HG02884 (cell line): ENCODE measurements around the gene MYO18B.

Experiments
- ATAC-seq: cut with Tn5 transposase; IDR thresholded peaks from one replicate; pipeline ENCODE4 v1.9.1; 2021; ENCODE audit warnings: mild to moderate bottlenecking, moderate library complexity; ENCODE audit not compliant: unreplicated experiment

The MYO18B gene

DNA sequence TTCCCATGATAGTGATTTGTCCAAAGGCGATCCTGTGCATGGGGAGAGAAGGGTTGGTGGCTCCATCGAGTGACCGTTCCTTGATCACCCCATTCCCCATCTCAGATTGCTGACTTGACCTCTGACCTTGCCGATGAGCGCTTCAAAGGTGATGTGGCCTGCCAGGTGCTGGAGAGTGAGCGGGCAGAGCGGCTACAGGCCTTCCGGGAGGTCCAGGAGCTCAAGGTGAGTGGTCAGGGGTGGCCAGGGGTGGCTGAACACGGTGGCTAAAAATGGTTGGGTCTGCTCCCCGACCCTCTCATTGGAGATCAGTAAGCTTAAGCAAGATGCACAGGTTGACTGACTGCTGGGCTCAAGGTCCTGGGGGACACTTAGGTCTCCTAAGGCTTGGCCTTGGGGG lies 148.7 kb downstream of the MYO18B start:
- ATAC-seq, result no peak

GRCh38 chr22:25892678-25893077 lies 150.7 kb downstream of the MYO18B start:
- no peak for ATAC-seq

DNA sequence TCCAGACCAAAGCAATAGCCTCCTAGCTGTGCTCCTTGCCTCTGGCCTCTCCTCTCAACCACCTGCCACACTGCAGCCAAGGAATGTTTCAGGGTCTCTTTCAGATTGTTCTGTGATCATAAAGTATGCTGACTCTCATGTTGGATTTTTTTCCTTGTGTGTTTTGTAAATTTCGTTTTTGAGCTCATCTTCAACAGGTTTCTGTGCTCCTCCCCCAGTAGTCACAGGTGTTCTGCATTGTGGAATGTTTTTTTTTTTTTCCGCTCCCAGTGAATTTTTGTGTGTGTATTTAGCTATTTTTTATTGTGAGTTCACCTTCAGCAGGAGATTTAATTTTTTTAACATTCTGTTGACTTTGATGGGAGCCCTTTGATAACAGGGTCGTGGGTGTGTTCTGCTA lies 153.7 kb downstream of the MYO18B start:
- no peak for ATAC-seq

GRCh38 chr22:25896098-25896497 lies 154.1 kb downstream of the MYO18B start:
- no peak for ATAC-seq

DNA sequence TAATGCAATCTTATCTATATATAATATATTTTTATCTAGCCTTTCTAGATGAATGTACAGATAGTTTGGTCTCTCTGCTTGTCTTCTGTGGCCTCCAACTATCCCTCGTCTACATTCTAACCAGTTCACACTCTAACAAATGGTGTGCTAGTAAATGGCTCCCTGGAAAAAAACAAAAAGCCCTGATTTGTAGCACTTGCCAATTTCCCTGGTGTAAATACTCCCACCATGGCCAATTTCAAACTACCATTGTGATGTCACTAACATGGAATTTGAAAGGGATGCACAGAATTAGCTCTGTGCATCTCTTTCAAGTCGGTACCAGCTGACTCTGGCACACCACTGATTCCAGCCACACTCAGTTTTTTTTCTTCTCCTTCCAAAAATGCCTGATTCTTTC lies 154.6 kb downstream of the MYO18B start:
- no peak for ATAC-seq

DNA sequence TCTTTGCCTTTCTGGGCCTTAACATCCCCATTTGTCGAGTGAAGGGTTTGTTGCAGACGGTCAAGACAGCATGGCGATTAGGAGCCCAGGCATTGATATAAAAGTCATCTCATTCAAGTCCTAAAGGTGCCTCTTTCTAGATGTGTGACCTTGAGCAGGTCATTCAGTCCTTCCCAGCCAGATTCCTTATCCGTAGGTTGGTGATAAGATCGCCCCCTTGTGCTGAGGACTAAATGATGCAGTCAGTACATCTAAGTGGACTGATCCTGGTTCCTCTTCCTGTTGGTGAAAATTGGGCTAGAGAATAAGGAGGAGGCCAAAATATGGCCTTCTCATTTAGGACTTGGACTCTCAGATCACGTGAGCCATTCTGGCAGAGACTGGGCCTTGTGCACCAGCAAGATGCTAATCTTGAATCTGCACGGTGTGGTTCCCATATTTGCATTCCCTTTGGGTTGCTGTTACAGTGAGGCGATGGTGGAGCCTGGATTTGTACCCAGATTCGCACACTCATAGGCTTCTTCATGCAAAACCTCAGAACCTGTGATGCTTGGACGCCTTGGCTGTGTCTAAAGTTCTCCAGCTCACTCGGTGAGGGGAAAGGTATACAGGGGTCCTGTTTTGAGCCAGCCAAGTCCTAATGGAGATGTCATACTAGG lies 156.8 kb downstream of the MYO18B start:
- no peak for ATAC-seq

DNA sequence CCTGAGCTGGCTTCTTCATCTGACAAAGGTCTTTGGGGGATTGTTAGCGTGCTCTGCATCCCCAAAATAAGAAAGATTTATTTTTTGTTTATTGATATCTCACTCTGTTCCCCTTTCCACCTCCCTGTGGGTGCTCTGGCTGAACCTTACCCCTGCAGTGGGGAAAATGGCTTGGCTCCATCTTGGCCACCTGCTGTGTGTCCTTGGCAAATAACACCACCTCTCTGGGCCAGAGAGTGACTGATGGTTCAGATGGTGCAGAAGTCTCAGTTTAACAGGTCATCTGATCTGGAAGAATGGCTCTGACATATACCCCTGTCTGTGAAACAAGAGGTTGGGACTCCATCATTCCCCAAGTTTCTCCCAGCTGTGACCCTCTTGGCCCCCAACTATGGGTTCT lies 157.6 kb downstream of the MYO18B start:
- no peak for ATAC-seq

DNA sequence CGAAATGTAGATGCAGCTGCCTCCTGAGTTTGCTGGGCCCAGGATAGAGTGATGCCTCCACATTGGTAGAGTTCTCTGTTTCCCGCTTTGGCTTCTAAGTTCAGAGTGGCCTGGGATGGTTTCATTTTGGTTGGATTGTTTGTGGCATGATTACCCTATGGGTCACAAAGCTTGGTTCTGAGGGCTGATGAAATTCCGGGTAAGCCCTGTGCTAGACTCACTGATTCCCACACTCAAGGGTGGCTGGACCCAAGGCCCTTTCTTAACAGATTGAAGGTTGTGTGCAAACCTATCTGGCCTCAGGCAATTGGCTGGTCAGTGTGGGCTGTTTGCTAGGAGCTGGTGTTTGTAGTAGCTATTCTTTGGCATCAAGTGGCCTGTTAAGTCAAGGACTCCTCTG lies 158.4 kb downstream of the MYO18B start:
- ATAC-seq, result no peak

- no peak for ATAC-seq
Observed at GRCh38 chr22:25900880-25901279, 158.9 kb downstream of the MYO18B start.

GRCh38 chr22:25902402-25902801 lies 160.4 kb downstream of the MYO18B start:
- ATAC-seq, result no peak

DNA sequence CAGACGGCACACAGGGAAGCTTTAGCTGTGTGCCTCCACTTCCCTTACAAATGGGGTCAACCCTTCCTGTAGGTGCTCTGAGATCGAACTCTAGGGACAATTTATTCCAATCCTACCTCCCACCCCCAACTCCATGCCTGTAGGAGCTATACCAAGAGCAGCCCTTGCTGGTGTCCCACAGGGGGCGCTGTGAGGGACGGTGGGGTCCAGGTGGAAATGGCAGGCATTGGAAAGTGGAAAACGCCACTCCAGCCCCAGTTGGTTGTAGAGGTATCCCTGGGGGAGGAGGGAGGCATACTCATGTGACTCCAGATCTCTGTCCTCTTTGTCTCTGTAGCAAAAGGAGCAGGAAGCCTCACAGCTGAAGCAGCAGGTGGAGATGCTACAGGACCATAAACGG lies 161.3 kb downstream of the MYO18B start:
- ATAC-seq, result no peak

GRCh38 chr22:25908212-25908611 lies 166.2 kb downstream of the MYO18B start:
- ATAC-seq, result no peak

- no peak for ATAC-seq
Observed at GRCh38 chr22:25908755-25909154, 166.8 kb downstream of the MYO18B start.

DNA sequence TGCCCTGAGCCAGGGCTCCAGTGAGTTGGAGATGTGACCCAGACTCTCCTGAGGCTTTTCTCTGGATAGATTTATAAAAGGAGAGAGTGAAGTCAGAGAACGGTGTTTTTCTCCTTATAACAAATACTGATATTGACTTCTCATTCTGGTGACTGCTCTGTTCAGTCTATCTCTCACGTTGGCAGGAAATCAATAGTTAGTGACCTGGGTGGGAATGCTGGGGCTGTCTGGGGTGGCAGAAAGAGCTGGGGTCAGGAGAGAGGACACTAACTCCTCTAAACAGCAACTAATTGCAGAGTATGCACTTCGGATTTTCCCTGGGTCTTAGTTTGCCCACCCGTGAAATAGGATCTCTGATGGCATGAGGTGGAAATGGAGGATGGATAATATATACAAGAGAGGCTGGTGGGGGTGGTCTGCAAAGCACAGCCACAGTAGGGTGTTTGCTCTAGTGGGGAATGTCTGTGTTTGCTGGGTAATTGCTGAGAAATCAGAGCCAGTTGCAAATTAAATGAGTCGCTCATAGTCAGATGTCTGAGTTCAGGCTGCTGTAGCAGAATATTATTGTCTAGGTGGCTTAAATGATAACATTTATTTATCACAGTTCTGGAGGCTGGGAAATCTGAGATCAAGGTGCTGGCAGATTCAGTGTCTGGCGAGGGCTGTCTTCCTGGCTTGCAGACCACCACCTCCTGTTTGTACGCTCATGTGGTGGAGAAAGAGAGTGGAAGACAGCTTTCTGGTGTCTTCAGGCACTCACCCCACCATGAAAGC lies 167.8 kb downstream of the MYO18B start:
- no peak for ATAC-seq

- ATAC-seq, result no peak
Observed at GRCh38 chr22:25911243-25911972, 169.4 kb downstream of the MYO18B start.

GRCh38 chr22:25919452-25919851 lies 177.5 kb downstream of the MYO18B start:
- ATAC-seq, result no peak

DNA sequence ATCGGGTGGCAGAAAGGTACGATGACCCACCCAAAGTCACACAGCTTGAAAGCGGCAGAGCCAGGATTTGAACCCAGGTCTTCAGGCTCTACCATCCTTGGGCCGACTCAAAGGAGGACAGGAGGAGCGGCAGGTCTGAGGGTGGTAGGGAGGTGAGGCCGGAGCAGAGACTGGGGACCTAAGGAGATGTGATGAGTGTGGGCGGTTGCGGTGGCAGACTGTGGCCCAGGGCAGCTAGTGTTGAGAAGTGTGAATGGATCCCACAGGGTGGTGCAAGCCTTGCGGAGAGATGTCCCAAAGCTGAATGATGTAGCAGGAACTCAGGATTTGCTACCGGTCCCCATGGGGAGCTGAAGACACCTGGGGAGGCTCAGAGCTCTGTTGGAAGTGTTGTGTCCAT lies 180.2 kb downstream of the MYO18B start:
- ATAC-seq, result no peak

GRCh38 chr22:25923914-25924313 lies 181.9 kb downstream of the MYO18B start:
- ATAC-seq, result no peak

- no peak for ATAC-seq
Observed at GRCh38 chr22:25928038-25928437, 186.1 kb downstream of the MYO18B start.

- no peak for ATAC-seq
Observed at GRCh38 chr22:25929321-25929878, 187.4 kb downstream of the MYO18B start.

DNA sequence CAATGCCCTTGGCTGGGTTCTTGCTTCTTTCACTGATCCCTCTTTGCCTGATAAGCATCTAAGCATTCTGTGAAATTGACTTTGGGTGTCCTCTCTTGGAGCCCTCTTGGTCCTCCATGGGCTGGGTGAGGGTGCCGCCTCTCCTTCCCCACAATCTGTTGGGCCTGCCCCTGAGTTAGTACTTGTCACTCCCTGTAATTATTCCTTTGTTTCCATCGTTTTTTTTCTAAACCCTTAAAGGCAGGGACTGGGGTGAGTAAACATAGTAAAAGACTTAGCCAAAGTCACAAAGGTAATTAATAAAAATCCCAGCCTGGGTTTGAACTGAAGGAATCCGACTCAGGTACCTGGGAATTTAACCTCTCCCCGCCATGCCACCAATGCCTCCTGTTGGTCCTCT lies 188.1 kb downstream of the MYO18B start:
- no peak for ATAC-seq
